ENCODE data around the gene PCK2. TPM values are rescaled to one million over a fixed set of nuclear protein-coding genes. Genes with fewer than 3 reads are reported as not detected.

The PCK2 gene
- total RNA-seq, 2 experiments from 2014 or later: 49.6 to 54.9 TPM

DNA sequence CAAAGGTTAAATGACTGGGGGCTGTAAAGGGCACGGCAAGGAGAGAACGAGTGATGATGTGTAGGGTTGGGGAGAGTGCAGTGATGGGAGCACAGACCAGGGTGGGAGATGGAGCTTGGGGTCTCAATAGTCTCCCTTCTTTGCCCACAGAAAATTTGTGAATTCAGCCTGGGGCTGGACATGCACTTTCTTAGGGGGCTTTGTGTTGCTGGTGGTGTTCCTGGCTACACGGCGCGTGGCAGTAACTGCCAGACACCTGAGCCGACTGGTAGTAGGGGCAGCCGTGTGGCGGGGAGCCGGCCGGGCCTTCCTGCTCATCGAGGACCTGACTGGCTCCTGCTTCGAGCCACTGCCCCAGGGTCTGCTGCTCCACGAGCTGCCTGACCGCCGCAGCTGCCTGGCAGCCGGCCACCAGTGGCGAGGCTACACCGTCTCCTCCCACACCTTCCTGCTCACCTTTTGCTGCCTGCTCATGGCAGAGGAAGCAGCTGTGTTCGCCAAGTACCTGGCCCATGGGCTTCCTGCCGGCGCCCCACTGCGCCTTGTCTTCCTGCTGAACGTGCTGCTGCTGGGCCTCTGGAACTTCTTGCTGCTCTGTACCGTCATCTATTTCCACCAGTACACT, 38.1 kb downstream of the PCK2 start:
- Mint-ChIP-seq H3K27me3 (ENCODE audit: low read depth) (no peaks in the 10 kb centered on the region), H3K4me3 (peak overlapping the region; percentile 34), H3K36me3 (ENCODE audit: low read depth) (peaks cover 10% of the 10 kb centered on the region), H3K9me3 (ENCODE audit: insufficient read depth) (no peaks in the 10 kb centered on the region), H3K27ac (peak overlapping the region; percentile 83), H3K4me1 (ENCODE audit: low read depth) (peaks cover 36% of the 10 kb centered on the region)
- POLR2A ChIA-PET: interaction anchor here (1.0 to 8.7 kb wide), 7 partner anchors 9 to 29 kb away, joined by 3 to 119 read pairs (median 5); partner anchors contain the start of genes DCAF11, EMC9, IRF9 and NRL
- peak; percentile 33 for DNase-seq
- CTCF ChIA-PET: interaction anchor here (0.7 to 2.3 kb wide), 5 partner anchors 9 to 74 kb away, joined by 3 to 9 read pairs (median 4); partner anchors contain the start of gene EMC9
- ATAC-seq: no peak

- H3K27ac Mint-ChIP-seq: peak overlapping the region; percentile 83
- no peak for ATAC-seq
- ChIA-PET POLR2A (interaction anchor here (1.0 to 8.7 kb wide), 7 partner anchors 8 to 28 kb away, joined by 3 to 119 read pairs (median 5); partner anchors contain the start of genes DCAF11, EMC9, IRF9 and NRL), CTCF (interaction anchor here (0.7 to 2.3 kb wide), 6 partner anchors 8 to 75 kb away, joined by 3 to 9 read pairs (median 4); partner anchors contain the start of gene EMC9)
- H3K36me3 Mint-ChIP-seq (ENCODE audit: low read depth): peaks cover 18% of the 10 kb centered on the region
- H3K4me1 Mint-ChIP-seq (ENCODE audit: low read depth): peaks cover 41% of the 10 kb centered on the region
- H3K27me3 Mint-ChIP-seq (ENCODE audit: low read depth): no peaks in the 10 kb centered on the region
- no peak for DNase-seq
- no peaks in the 10 kb centered on the region for H3K9me3 Mint-ChIP-seq (ENCODE audit: insufficient read depth)
- no peak overlapping the region for H3K4me3 Mint-ChIP-seq
Measured at GRCh38 chr14:24132976-24133375, 38.9 kb downstream of the PCK2 start.

- Mint-ChIP-seq H3K27me3 (ENCODE audit: low read depth) (no peaks in the 10 kb centered on the region), H3K4me3 (no peak overlapping the region), H3K4me1 (ENCODE audit: low read depth) (peaks cover 46% of the 10 kb centered on the region), H3K27ac (no peak overlapping the region), H3K9me3 (ENCODE audit: insufficient read depth) (no peaks in the 10 kb centered on the region), H3K36me3 (ENCODE audit: low read depth) (peaks cover 25% of the 10 kb centered on the region)
- DNase-seq: no peak
- ChIA-PET CTCF (interaction anchor here (0.9 to 2.3 kb wide), 5 partner anchors 17 to 28 kb away, joined by 3 to 9 read pairs (median 3); partner anchors contain the start of genes DCAF11, IRF9 and NRL), POLR2A (interaction anchor here (1.4 to 8.7 kb wide), 4 partner anchors 8 to 27 kb away, joined by 3 to 119 read pairs (median 12); partner anchors contain the start of genes DCAF11, EMC9, IRF9 and NRL)
- ATAC-seq: no peak
Measured at GRCh38 chr14:24133735-24134134, 39.6 kb downstream of the PCK2 start.

DNA sequence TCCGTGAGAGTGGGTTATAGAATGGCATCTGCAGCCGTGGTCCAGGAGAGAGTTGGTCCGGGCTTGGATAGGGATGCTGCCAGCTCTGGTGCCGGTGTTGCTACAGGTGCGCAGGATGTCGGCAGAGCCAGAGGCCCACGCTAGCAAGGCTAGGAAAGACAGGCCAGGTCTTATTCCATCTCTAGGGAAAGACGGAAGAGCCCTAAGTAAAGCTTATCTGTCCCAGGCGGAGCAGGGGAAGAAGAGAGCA, 41.4 kb downstream of the PCK2 start:
- POLR2A ChIA-PET: interaction anchor here (0.6 to 8.7 kb wide), 11 partner anchors 9 to 175 kb away, joined by 3 to 119 read pairs (median 6); partner anchors contain the start of genes CHMP4A, DCAF11, IPO4 and IRF9

GRCh38 chr14:24135834-24136683, 41.9 kb downstream of the PCK2 start, which contains the start of gene PSME1:
Gene PSME1 (plus strand): TSS chr14:24136194. CDS start chr14:24136263, 69 bp downstream.
- Mint-ChIP-seq H3K4me1 (ENCODE audit: low read depth) (peaks cover 54% of the 10 kb centered on the region), H3K4me3 (peak within 1 kb of the TSS; percentile 86), H3K36me3 (ENCODE audit: low read depth) (peaks cover 47% of the 10 kb centered on the region), H3K9me3 (ENCODE audit: insufficient read depth) (no peaks in the 10 kb centered on the region), H3K27me3 (ENCODE audit: low read depth) (no peaks in the 10 kb centered on the region), H3K27ac (peak within 1 kb of the TSS; percentile 91)
- CTCF ChIA-PET: interaction anchor here (0.6 to 5.2 kb wide), 10 partner anchors 9 to 175 kb away, joined by 3 to 43 read pairs (median 5); partner anchors contain the start of genes DCAF11, IRF9, LTB4R and NRL
- ATAC-seq (peak; percentile 91), DNase-seq (peak; percentile 95)
- POLR2A ChIA-PET: interaction anchor here (0.5 to 8.7 kb wide), 17 partner anchors 9 to 174 kb away, joined by 3 to 119 read pairs (median 5); partner anchors contain the start of genes CARMIL3, CHMP4A, DCAF11 and IPO4

More for the DNA sequence above, 41.4 kb downstream of the PCK2 start:
- H3K36me3 Mint-ChIP-seq (ENCODE audit: low read depth): peaks cover 42% of the 10 kb centered on the region
- DNase-seq (peak; percentile 36), ATAC-seq (peak; percentile 3)
- peak overlapping the region; percentile 86 for H3K4me3 Mint-ChIP-seq
- H3K27me3 Mint-ChIP-seq (ENCODE audit: low read depth): no peaks in the 10 kb centered on the region
- peaks cover 58% of the 10 kb centered on the region for H3K4me1 Mint-ChIP-seq (ENCODE audit: low read depth)
- CTCF ChIA-PET: interaction anchor here (0.6 to 5.2 kb wide), 8 partner anchors 12 to 77 kb away, joined by 3 to 43 read pairs (median 8); partner anchors contain the start of genes DCAF11, IRF9, NRL and PSME2
- peak overlapping the region; percentile 86 for H3K27ac Mint-ChIP-seq
- no peaks in the 10 kb centered on the region for H3K9me3 Mint-ChIP-seq (ENCODE audit: insufficient read depth)

DNA sequence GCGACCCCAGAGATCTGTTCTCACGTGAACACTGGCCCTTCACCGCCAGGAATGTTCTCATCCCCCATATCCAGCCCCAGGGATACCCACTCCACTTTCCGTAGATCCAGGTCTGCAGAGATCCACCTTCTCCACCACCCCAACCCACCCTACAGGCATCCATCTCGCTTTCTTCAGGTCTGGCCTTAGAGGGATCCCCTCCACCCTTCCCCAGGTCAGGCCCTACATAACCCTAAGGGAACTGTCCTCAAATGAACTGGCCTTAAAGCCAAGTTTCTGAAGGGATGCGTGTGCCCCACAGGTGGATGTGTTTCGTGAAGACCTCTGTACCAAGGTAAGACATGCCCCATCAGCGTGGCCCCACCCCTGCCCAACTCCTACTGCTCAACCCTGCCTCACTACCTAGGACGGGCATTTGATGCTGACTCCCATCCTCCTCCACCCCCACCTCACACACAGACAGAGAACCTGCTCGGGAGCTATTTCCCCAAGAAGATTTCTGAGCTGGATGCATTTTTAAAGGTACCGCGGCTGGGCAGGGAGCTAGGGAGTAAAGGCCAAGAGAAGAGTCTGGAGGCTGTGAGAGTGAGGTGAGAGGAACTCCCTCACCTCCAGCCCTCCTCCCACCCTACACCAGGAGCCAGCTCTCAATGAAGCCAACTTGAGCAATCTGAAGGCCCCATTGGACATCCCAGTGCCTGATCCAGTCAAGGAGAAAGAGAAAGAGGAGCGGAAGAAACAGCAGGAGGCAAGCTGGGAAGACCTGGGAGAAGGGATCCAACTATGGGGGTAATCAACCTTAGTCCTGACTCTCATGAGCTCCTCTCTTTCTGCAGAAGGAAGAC, 42.8 kb downstream of the PCK2 start:
- POLR2A ChIA-PET: interaction anchor here (0.6 to 8.7 kb wide), 12 partner anchors 10 to 85 kb away, joined by 3 to 119 read pairs (median 6); partner anchors contain the start of genes CARMIL3, CHMP4A, DCAF11 and IPO4
- no peak for ATAC-seq
- H3K9me3 Mint-ChIP-seq (ENCODE audit: insufficient read depth): no peaks in the 10 kb centered on the region
- peak overlapping the region; percentile 86 for H3K4me3 Mint-ChIP-seq
- no peaks in the 10 kb centered on the region for H3K27me3 Mint-ChIP-seq (ENCODE audit: low read depth)
- H3K36me3 Mint-ChIP-seq (ENCODE audit: low read depth): peaks cover 52% of the 10 kb centered on the region
- H3K27ac Mint-ChIP-seq: peak overlapping the region; percentile 91
- DNase-seq: peak; percentile 32
- CTCF ChIA-PET: interaction anchor here (0.7 to 5.2 kb wide), 8 partner anchors 10 to 174 kb away, joined by 3 to 43 read pairs (median 6); partner anchors contain the start of genes DCAF11, IRF9, LTB4R and NRL
- peaks cover 51% of the 10 kb centered on the region for H3K4me1 Mint-ChIP-seq (ENCODE audit: low read depth)

DNA sequence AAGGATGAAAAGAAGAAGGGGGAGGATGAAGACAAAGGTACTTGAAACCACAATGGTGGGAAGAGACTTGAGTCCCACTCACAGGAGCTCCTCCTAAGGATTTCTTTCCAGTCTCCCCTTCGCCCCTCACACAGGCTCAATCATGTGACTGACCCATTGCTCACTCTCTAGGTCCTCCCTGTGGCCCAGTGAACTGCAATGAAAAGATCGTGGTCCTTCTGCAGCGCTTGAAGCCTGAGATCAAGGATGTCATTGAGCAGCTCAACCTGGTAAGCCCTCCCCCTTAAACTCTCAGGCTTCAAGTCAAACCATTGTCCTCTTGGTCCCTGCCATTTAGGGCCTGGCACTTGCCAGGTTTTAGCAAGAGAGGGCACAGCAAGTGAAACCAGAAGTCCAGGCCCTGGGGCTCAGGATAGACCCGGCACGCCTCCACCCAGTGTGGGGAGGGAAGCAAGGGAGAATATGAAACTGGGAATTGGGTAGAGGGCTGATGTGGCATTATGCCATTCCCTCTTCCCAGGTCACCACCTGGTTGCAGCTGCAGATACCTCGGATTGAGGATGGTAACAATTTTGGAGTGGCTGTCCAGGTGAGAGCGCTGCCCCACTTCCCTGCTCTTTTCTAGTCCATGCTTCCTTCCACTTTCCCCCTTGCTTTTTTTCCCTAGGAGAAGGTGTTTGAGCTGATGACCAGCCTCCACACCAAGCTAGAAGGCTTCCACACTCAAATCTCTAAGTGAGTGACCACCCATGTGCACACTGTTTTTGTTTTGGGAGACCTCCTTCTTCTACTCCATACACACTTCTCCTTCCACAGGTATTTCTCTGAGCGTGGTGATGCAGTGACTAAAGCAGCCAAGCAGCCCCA, 43.7 kb downstream of the PCK2 start:
- H3K27ac Mint-ChIP-seq: peak overlapping the region; percentile 91
- H3K9me3 Mint-ChIP-seq (ENCODE audit: insufficient read depth): no peaks in the 10 kb centered on the region
- peaks cover 49% of the 10 kb centered on the region for H3K4me1 Mint-ChIP-seq (ENCODE audit: low read depth)
- H3K36me3 Mint-ChIP-seq (ENCODE audit: low read depth): peaks cover 56% of the 10 kb centered on the region
- ATAC-seq (no peak), DNase-seq (no peak)
- peak overlapping the region; percentile 86 for H3K4me3 Mint-ChIP-seq
- ChIA-PET CTCF (interaction anchor here (0.7 to 5.2 kb wide), 6 partner anchors 9 to 170 kb away, joined by 3 to 43 read pairs (median 16); partner anchors contain the start of genes DCAF11, IRF9, NRL and PSME2), POLR2A (interaction anchor here (0.6 to 8.7 kb wide), 7 partner anchors 9 to 73 kb away, joined by 3 to 119 read pairs (median 7); partner anchors contain the start of genes DCAF11, IRF9, NRL and PSME2)
- H3K27me3 Mint-ChIP-seq (ENCODE audit: low read depth): no peaks in the 10 kb centered on the region

GRCh38 chr14:24138396-24139271, 44.5 kb downstream of the PCK2 start:
- Mint-ChIP-seq H3K4me1 (ENCODE audit: low read depth) (peaks cover 54% of the 10 kb centered on the region), H3K27ac (peak overlapping the region; percentile 68), H3K4me3 (peak overlapping the region; percentile 97), H3K27me3 (ENCODE audit: low read depth) (no peaks in the 10 kb centered on the region), H3K9me3 (ENCODE audit: insufficient read depth) (no peaks in the 10 kb centered on the region), H3K36me3 (ENCODE audit: low read depth) (peaks cover 63% of the 10 kb centered on the region)
- DNase-seq (no peak), ATAC-seq (no peak)
- ChIA-PET POLR2A (interaction anchor here (0.5 to 8.7 kb wide), 5 partner anchors 8 to 44 kb away, joined by 3 to 119 read pairs (median 56); partner anchors contain the start of genes DCAF11, IRF9, NRL and PSME2), CTCF (interaction anchor here (1.5 to 5.2 kb wide), 5 partner anchors 22 to 30 kb away, joined by 3 to 43 read pairs (median 8); partner anchors contain the start of genes DCAF11, IRF9 and NRL)
